ENCODE data around the gene SYDE1. TPM values are rescaled to one million over a fixed set of nuclear protein-coding genes. Genes with fewer than 3 reads are reported as not detected.

The SYDE1 gene
- total and polyA plus RNA-seq, 7 donors, result 1.2 to 39.9 (median 29.6) TPM

GRCh38 chr19:15141143-15141542, 33.9 kb downstream of the SYDE1 start:
- DNase-seq, result peak; percentile 32
- Histone ChIP-seq H3K27me3 (no peaks in the 10 kb centered on the region), H3K27ac (no peak overlapping the region), H3K36me3 (no peaks in the 10 kb centered on the region), H3K4me3 (no peak overlapping the region), H3K4me1 (no peaks in the 10 kb centered on the region), H3K9me3 (peaks cover 0 to 6% (median 2%) of the 10 kb centered on the region in 4 donors)
- TF ChIP-seq POLR2AphosphoS5 (IDR thresholded peaks at IDR 0.05) (no peak), POLR2A (IDR thresholded peaks at IDR 0.05) (no peak), CTCF (IDR thresholded peaks at IDR 0.05) (no peak), EP300 (IDR thresholded peaks at IDR 0.05) (no peak)
- WGBS, 2 donors, result 95% methylated on average over 25 of the region's 25 CpGs
- intact Hi-C loops (cut with DNase I), result no loop called here

GRCh38 chr19:15142313-15142712, 35.1 kb downstream of the SYDE1 start:
- WGBS, 2 donors, result 82 to 91% methylated on average over 5 of the region's 5 CpGs
- TF ChIP-seq POLR2A (IDR thresholded peaks at IDR 0.05), result no peak
- no peak for TF ChIP-seq POLR2AphosphoS5 (IDR thresholded peaks at IDR 0.05)
- no peak for TF ChIP-seq EP300 (IDR thresholded peaks at IDR 0.05)
- TF ChIP-seq CTCF (IDR thresholded peaks at IDR 0.05), result no peak
- H3K4me1 ChIP-seq, result no peaks in the 10 kb centered on the region
- peak; percentile 14 for DNase-seq
- H3K27ac ChIP-seq, result no peak overlapping the region
- peaks cover 0 to 6% (median 2%) of the 10 kb centered on the region in 4 donors for H3K9me3 ChIP-seq
- no peaks in the 10 kb centered on the region for H3K27me3 ChIP-seq
- intact Hi-C loops (cut with DNase I), result no loop called here
- H3K36me3 ChIP-seq, result no peaks in the 10 kb centered on the region
- no peak overlapping the region for H3K4me3 ChIP-seq

GRCh38 chr19:15144046-15144646, 36.9 kb downstream of the SYDE1 start:
- Histone ChIP-seq H3K4me1 (no peaks in the 10 kb centered on the region), H3K27ac (no peak overlapping the region), H3K27me3 (no peaks in the 10 kb centered on the region), H3K4me3 (no peak overlapping the region), H3K36me3 (no peaks in the 10 kb centered on the region), H3K9me3 (peaks cover 0 to 5% (median 1%) of the 10 kb centered on the region in 4 donors)
- TF ChIP-seq POLR2AphosphoS5 (IDR thresholded peaks at IDR 0.05) (no peak), EP300 (IDR thresholded peaks at IDR 0.05) (no peak), POLR2A (IDR thresholded peaks at IDR 0.05) (no peak), CTCF (IDR thresholded peaks at IDR 0.05) (no peak)
- intact Hi-C loops (cut with DNase I), result no loop called here
- WGBS, 2 donors, result 97% methylated on average over 1 of the region's 1 CpG
- DNase-seq, result peak; percentile 1

GRCh38 chr19:15147090-15147489, 39.9 kb downstream of the SYDE1 start:
- no peaks in the 10 kb centered on the region for H3K27me3 ChIP-seq
- WGBS, 2 donors, result 83 to 98% methylated on average over 1 of the region's 1 CpG
- H3K27ac ChIP-seq, result no peak overlapping the region
- H3K4me3 ChIP-seq, result no peak overlapping the region
- TF ChIP-seq POLR2AphosphoS5 (IDR thresholded peaks at IDR 0.05), result no peak
- no peak for TF ChIP-seq POLR2A (IDR thresholded peaks at IDR 0.05)
- no peak for TF ChIP-seq EP300 (IDR thresholded peaks at IDR 0.05)
- TF ChIP-seq CTCF (IDR thresholded peaks at IDR 0.05), result no peak
- intact Hi-C loops (cut with DNase I), result no loop called here
- H3K36me3 ChIP-seq, result no peaks in the 10 kb centered on the region
- H3K4me1 ChIP-seq, result no peaks in the 10 kb centered on the region
- no peaks in the 10 kb centered on the region for H3K9me3 ChIP-seq
- DNase-seq, result no peak

GRCh38 chr19:15149737-15150136, 42.5 kb downstream of the SYDE1 start:
- no peak for TF ChIP-seq EP300 (IDR thresholded peaks at IDR 0.05)
- no peak for TF ChIP-seq POLR2AphosphoS5 (IDR thresholded peaks at IDR 0.05)
- TF ChIP-seq POLR2A (IDR thresholded peaks at IDR 0.05), result no peak
- no peak for TF ChIP-seq CTCF (IDR thresholded peaks at IDR 0.05)
- intact Hi-C loops (cut with DNase I), result loop anchor here (1.0 to 5.0 kb wide), 2 partner anchors 42 to 57 kb away; partner anchors contain the start of gene SYDE1
- Histone ChIP-seq H3K4me3 (no peak overlapping the region), H3K36me3 (no peaks in the 10 kb centered on the region), H3K27me3 (no peaks in the 10 kb centered on the region), H3K27ac (no peak overlapping the region), H3K9me3 (peaks cover 0 to 4% (median 0%) of the 10 kb centered on the region in 4 donors), H3K4me1 (no peaks in the 10 kb centered on the region)
- DNase-seq, result peak; percentile 36
- 70 to 76% methylated on average over 5 of the region's 5 CpGs for WGBS, 2 donors

Data from sigmoid colon (tissue), 7 donors.